T-helper 2 cell treated with Interferon-gamma antibody and Interleukin-4, amounts not matched to agents 5 μg/mL and 100 μg/mL, for 36 hours (primary cell): ENCODE measurements around the gene XCL2.
A peak's percentile ranks its signal among the peaks of the same experiment; 100 is the strongest.
"Not testable (repeated sequence)": the region's sequence is repeated elsewhere in the genome, so short reads cannot be mapped to it uniquely, and the experiment has no call there.

Experiments
- DNase-seq: peaks from one replicate; pipeline ENCODE4 v3.0.0; 2021; ENCODE audit warnings: low spot score
- H3K27ac Mint-ChIP-seq: one replicate; pipeline ENCODE4 v1.8.0; 2021; ENCODE audit warnings: mild to moderate bottlenecking, mixed read lengths
- H3K27me3 Mint-ChIP-seq: one replicate; pipeline ENCODE4 v1.8.0; 2021; ENCODE audit warnings: low read depth, mixed read lengths
- H3K36me3 Mint-ChIP-seq: one replicate; pipeline ENCODE4 v1.8.0; 2021; ENCODE audit warnings: low read depth, mixed read lengths
- H3K4me1 Mint-ChIP-seq: one replicate; pipeline ENCODE4 v1.8.0; 2021; ENCODE audit warnings: low read depth, mixed read lengths
- H3K4me3 Mint-ChIP-seq: one replicate; pipeline ENCODE4 v1.8.0; 2022; ENCODE audit warnings: mild to moderate bottlenecking, moderate library complexity, mixed read lengths
- H3K9me3 Mint-ChIP-seq: one replicate; pipeline ENCODE4 v1.8.0; 2021; ENCODE audit warnings: mixed read lengths

Gene XCL2

DNA sequence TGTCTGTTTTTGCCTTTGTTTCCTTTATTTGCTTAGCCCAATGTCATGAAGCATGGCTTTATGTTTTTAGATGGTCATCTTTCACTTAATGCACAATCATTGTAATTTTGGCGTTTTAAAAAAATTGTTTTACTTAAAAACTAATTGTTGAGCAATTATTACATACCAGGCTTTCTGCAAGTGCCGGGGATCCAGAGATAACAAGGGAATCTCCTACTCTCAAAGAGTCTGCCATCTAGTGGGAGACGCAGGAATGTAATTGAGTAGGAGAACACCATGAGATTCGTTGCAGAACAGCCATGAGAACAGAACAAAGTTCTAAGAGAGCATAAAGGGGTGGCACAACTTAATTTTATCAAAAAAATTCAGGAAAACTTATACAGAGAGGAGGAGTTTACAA lies 30.4 kb upstream of the XCL2 start:
- H3K27me3 Mint-ChIP-seq, H3K4me3 Mint-ChIP-seq, H3K9me3 Mint-ChIP-seq, DNase-seq, H3K36me3 Mint-ChIP-seq, H3K27ac Mint-ChIP-seq: not testable (repeated sequence)
- H3K4me1 Mint-ChIP-seq: peaks cover 25% of the 10 kb centered on the region

DNA sequence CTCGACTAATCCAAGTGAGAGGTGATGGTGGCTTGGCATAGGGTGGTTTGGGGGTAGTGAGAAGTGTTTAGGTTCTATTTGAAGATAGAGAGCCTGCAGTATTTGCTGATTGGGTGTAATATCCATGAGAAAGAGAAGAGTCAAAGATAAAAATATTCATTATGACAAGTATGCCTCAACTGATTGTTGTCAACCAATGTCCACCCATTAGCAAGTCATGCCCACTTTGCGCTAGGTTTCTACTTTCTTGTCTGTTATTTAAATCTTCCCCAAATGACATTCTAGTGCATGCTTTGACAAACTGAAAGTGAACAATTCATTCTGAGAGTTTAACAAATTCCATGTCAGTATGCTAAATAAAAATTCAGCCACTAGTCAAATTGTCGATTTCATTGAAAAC lies 28.8 kb upstream of the XCL2 start:
- Mint-ChIP-seq H3K9me3 (no peaks in the 10 kb centered on the region), H3K27me3 (peaks cover 3% of the 10 kb centered on the region), H3K27ac (no peak overlapping the region), H3K36me3 (peaks cover 2% of the 10 kb centered on the region), H3K4me3 (no peak overlapping the region), H3K4me1 (peaks cover 24% of the 10 kb centered on the region)
- DNase-seq: peak; percentile 17

GRCh38 chr1:168570652-168571051 lies 26.9 kb upstream of the XCL2 start:
- no peak for DNase-seq
- H3K27me3 Mint-ChIP-seq: peaks cover 3% of the 10 kb centered on the region
- H3K4me3 Mint-ChIP-seq: no peak overlapping the region
- H3K27ac Mint-ChIP-seq: no peak overlapping the region
- H3K9me3 Mint-ChIP-seq: no peaks in the 10 kb centered on the region
- peaks cover 22% of the 10 kb centered on the region for H3K4me1 Mint-ChIP-seq
- peaks cover 2% of the 10 kb centered on the region for H3K36me3 Mint-ChIP-seq

- peaks cover 12% of the 10 kb centered on the region for H3K4me1 Mint-ChIP-seq
- no peak overlapping the region for H3K27ac Mint-ChIP-seq
- no peak overlapping the region for H3K4me3 Mint-ChIP-seq
- H3K36me3 Mint-ChIP-seq: peaks cover 5% of the 10 kb centered on the region
- H3K9me3 Mint-ChIP-seq: peaks cover 6% of the 10 kb centered on the region
- peaks cover 14% of the 10 kb centered on the region for H3K27me3 Mint-ChIP-seq
- no peak for DNase-seq
These were observed 24.5 kb upstream of the XCL2 start for GRCh38 chr1:168568346-168568745.

GRCh38 chr1:168567568-168567967 lies 23.8 kb upstream of the XCL2 start:
- Mint-ChIP-seq H3K27me3 (peaks cover 17% of the 10 kb centered on the region), H3K4me1 (peaks cover 10% of the 10 kb centered on the region), H3K9me3 (peaks cover 13% of the 10 kb centered on the region), H3K36me3 (peaks cover 5% of the 10 kb centered on the region), H3K27ac (no peak overlapping the region), H3K4me3 (no peak overlapping the region)
- DNase-seq: no peak

DNA sequence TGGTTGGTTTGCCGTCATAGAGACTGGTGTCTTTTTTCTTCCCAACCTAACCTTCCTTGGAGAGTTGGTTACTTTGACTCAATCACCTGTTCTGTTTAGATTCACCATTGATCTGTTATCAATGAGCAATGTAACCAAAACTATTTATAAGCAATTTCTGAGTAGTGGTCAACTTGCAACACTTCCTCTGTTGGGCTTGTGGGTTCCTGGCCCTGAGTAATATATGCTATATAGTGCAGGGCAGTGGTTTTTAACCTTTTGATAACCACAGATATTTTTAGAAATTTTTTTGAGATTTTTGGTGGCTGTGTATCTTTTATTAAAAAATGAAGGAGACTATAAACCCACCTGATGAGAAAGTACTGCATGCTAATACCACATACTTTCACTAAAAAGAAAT lies 23.2 kb upstream of the XCL2 start:
- Mint-ChIP-seq H3K9me3 (peaks cover 14% of the 10 kb centered on the region), H3K27me3 (peaks cover 17% of the 10 kb centered on the region), H3K36me3 (peaks cover 3% of the 10 kb centered on the region), H3K27ac (no peak overlapping the region), H3K4me3 (no peak overlapping the region), H3K4me1 (peaks cover 5% of the 10 kb centered on the region)
- no peak for DNase-seq

GRCh38 chr1:168565825-168566224 lies 22.0 kb upstream of the XCL2 start:
- Mint-ChIP-seq H3K4me1 (peaks cover 7% of the 10 kb centered on the region), H3K4me3 (no peak overlapping the region)

DNA sequence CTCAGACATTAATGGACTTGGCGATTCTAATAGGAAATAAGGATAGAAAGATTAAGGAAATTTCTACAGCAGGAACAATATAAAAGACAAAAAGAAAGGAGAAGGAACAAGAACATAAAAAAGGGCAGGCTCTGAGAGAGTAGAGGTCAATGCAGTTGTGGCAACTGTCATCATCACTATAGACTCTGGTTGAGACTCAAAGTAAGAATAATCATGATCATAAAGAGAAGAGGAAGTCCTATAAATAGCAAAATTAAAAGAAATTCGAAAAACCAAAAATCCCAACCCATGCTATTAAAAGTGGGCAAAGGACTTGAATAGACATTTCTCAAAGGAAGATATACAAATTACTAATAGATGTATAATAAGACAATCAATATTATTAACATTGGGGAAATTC lies 18.2 kb upstream of the XCL2 start:
- Mint-ChIP-seq H3K4me3 (no peak overlapping the region), H3K27me3 (peaks cover 14% of the 10 kb centered on the region), H3K4me1 (peaks cover 29% of the 10 kb centered on the region), H3K36me3 (peaks cover 8% of the 10 kb centered on the region), H3K27ac (no peak overlapping the region), H3K9me3 (peaks cover 22% of the 10 kb centered on the region)
- DNase-seq: no peak

More at GRCh38 chr1:168565825-168566224, 22.0 kb upstream of the XCL2 start:
- peaks cover 22% of the 10 kb centered on the region for H3K9me3 Mint-ChIP-seq
- no peak overlapping the region for H3K27ac Mint-ChIP-seq
- DNase-seq: no peak
- peaks cover 8% of the 10 kb centered on the region for H3K36me3 Mint-ChIP-seq
- peaks cover 17% of the 10 kb centered on the region for H3K27me3 Mint-ChIP-seq

DNA sequence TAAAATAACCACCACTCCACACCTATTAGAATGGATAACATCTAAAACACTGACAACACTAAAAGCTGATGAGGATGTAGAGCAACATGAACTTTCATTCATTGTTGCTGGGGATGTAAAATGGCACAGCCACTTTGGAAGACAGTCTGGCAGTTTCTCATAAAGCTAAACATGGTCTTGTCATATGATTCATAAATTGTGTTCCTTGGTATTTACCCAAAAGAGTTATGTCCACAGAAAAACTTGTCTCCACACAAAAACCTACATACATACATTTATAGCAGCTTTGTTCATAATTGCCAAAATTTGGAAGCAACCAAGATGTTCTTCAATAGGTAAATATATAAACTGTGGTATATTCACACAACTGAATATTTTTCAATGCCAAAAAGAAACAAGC lies 16.6 kb upstream of the XCL2 start:
- no peak for DNase-seq
- Mint-ChIP-seq H3K9me3 (peaks cover 22% of the 10 kb centered on the region), H3K4me1 (peaks cover 41% of the 10 kb centered on the region), H3K27me3 (peaks cover 14% of the 10 kb centered on the region), H3K27ac (no peak overlapping the region), H3K36me3 (peaks cover 8% of the 10 kb centered on the region), H3K4me3 (no peak overlapping the region)

DNA sequence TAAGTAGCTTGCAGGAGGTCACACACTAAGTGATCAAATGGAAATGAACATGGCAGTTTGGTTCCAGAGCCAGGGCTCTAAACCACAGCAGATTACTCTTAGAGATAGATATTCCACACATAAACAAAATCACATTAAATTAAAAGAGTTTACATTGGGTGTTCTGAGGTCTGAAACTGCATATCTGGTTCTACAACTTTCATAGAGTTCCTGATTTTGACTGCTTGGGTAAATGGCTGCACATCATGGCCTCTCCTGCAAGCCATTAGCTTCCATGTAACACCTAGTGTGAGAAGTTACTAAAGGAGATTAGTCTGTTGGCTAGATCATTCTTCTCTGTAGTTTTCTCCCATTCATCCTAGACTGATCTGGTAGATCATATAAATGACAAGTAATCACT lies 12.8 kb upstream of the XCL2 start:
- peaks cover 5% of the 10 kb centered on the region for H3K9me3 Mint-ChIP-seq
- DNase-seq: no peak
- H3K27ac Mint-ChIP-seq: peak overlapping the region; percentile 23
- H3K27me3 Mint-ChIP-seq: no peaks in the 10 kb centered on the region
- peaks cover 3% of the 10 kb centered on the region for H3K36me3 Mint-ChIP-seq
- H3K4me3 Mint-ChIP-seq: no peak overlapping the region
- peaks cover 49% of the 10 kb centered on the region for H3K4me1 Mint-ChIP-seq

- Mint-ChIP-seq H3K27ac (peak overlapping the region; percentile 17), H3K4me1 (peaks cover 49% of the 10 kb centered on the region), H3K36me3 (no peaks in the 10 kb centered on the region), H3K4me3 (peak overlapping the region; percentile 6), H3K9me3 (no peaks in the 10 kb centered on the region), H3K27me3 (no peaks in the 10 kb centered on the region)
- no peak for DNase-seq
These were observed 11.8 kb upstream of the XCL2 start for GRCh38 chr1:168555508-168556046.

- Mint-ChIP-seq H3K27me3 (no peaks in the 10 kb centered on the region), H3K36me3 (no peaks in the 10 kb centered on the region), H3K9me3 (no peaks in the 10 kb centered on the region), H3K4me1 (peaks cover 48% of the 10 kb centered on the region), H3K27ac (no peak overlapping the region), H3K4me3 (no peak overlapping the region)
- no peak for DNase-seq
These were observed 11.0 kb upstream of the XCL2 start for GRCh38 chr1:168554603-168555483.

DNA sequence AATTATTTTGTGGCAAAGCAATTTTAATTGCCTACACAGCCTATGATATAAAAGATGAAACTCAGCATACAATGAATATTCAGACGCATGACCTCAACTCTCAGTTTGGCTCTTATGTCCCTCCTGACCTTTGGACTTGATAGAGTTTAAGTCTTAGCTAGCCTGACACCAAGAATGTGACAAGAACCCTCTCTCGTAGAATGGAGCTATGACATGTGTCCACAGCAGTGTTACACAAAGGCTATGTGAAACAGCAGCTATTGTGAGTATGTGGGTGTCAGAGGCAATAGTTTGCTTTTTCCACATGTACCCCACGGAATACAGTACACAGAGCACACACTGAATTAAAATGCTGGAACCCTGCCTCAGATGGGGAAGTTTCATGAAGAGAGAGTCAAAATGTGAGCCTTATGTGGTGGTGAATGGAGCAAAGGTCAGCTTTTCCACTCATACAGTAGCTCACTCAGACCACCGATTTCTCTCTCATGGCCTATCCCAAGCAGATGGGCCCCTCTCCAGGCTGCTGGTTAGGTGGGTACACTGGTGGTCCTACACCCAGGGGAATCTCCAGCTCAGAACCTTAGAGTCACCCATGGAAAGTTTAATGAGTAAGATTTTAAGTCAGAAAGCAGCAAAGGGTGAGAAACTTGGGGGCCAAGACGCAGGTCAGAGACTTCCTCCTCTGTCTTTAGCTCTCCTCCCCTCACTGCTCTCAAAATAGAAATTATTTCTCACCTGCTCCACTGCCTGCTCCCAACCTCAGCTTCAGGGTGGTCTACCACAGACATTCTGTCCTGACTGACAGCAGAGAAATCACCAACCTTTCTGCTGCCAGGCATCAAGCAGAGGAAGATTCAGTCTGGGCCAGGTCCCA lies 10.1 kb upstream of the XCL2 start:
- H3K4me1 Mint-ChIP-seq: peaks cover 41% of the 10 kb centered on the region
- H3K9me3 Mint-ChIP-seq: peaks cover 4% of the 10 kb centered on the region
- H3K27me3 Mint-ChIP-seq: no peaks in the 10 kb centered on the region
- no peak for DNase-seq
- H3K4me3 Mint-ChIP-seq: no peak overlapping the region
- H3K36me3 Mint-ChIP-seq: peaks cover 4% of the 10 kb centered on the region
- no peak overlapping the region for H3K27ac Mint-ChIP-seq

GRCh38 chr1:168552961-168553360 lies 9.2 kb upstream of the XCL2 start:
- no peak overlapping the region for H3K4me3 Mint-ChIP-seq
- no peaks in the 10 kb centered on the region for H3K27me3 Mint-ChIP-seq
- H3K9me3 Mint-ChIP-seq: peaks cover 4% of the 10 kb centered on the region
- H3K4me1 Mint-ChIP-seq: peaks cover 36% of the 10 kb centered on the region
- DNase-seq: no peak
- peaks cover 5% of the 10 kb centered on the region for H3K36me3 Mint-ChIP-seq
- no peak overlapping the region for H3K27ac Mint-ChIP-seq
